ENCODE measurements around the gene SMYD2.
"Not testable (repeated sequence)": the region's sequence is repeated elsewhere in the genome, so short reads cannot be mapped to it uniquely, and the experiment has no call there.

SMYD2 gene

GRCh38 chr1:214259353-214259977 lies 21.5 kb upstream of the SMYD2 start:
- in situ Hi-C loops (cut with HindIII; ENCODE audit: low pct_unique_long_range_greater_than_20kb, low sequenced_read_pairs), result no loop called here
- DNase-seq (ENCODE audit: low read depth in 1 of 2, low spot score in 1 of 2), result peak in 1 of 2 experiments; percentile 25
- no peak for TF ChIP-seq JUND (IDR thresholded peaks at IDR 0.05; ENCODE audit: low read depth)

- in situ Hi-C loops (cut with HindIII; ENCODE audit: low pct_unique_long_range_greater_than_20kb, low sequenced_read_pairs), result no loop called here
- DNase-seq (ENCODE audit: low read depth in 1 of 2, low spot score in 1 of 2), result no peak
- TF ChIP-seq JUND (IDR thresholded peaks at IDR 0.05; ENCODE audit: low read depth), result no peak
Measured at GRCh38 chr1:214260561-214261205, 20.3 kb upstream of the SMYD2 start.

GRCh38 chr1:214261206-214262123 lies 19.5 kb upstream of the SMYD2 start:
- no peak for TF ChIP-seq JUND (IDR thresholded peaks at IDR 0.05; ENCODE audit: low read depth)
- in situ Hi-C loops (cut with HindIII; ENCODE audit: low pct_unique_long_range_greater_than_20kb, low sequenced_read_pairs), result no loop called here
- DNase-seq (ENCODE audit: low read depth in 1 of 2, low spot score in 1 of 2), result peak; percentile 51 to 92

- in situ Hi-C loops (cut with HindIII; ENCODE audit: low pct_unique_long_range_greater_than_20kb, low sequenced_read_pairs), result no loop called here
- DNase-seq (ENCODE audit: low read depth in 1 of 2, low spot score in 1 of 2), result no peak
- TF ChIP-seq JUND (IDR thresholded peaks at IDR 0.05; ENCODE audit: low read depth), result no peak
Measured at GRCh38 chr1:214264196-214264595, 16.8 kb upstream of the SMYD2 start.

GRCh38 chr1:214264976-214265375 lies 16.0 kb upstream of the SMYD2 start:
- TF ChIP-seq JUND (IDR thresholded peaks at IDR 0.05; ENCODE audit: low read depth), result no peak
- no peak for DNase-seq (ENCODE audit: low read depth in 1 of 2, low spot score in 1 of 2)
- in situ Hi-C loops (cut with HindIII; ENCODE audit: low pct_unique_long_range_greater_than_20kb, low sequenced_read_pairs), result no loop called here

- DNase-seq (ENCODE audit: low read depth in 1 of 2, low spot score in 1 of 2), result peak; percentile 23 to 94
- in situ Hi-C loops (cut with HindIII; ENCODE audit: low pct_unique_long_range_greater_than_20kb, low sequenced_read_pairs), result no loop called here
- peak; percentile 87 for TF ChIP-seq JUND (IDR thresholded peaks at IDR 0.05; ENCODE audit: low read depth)
Measured at GRCh38 chr1:214270097-214270650, 10.8 kb upstream of the SMYD2 start.

- in situ Hi-C loops (cut with HindIII; ENCODE audit: low pct_unique_long_range_greater_than_20kb, low sequenced_read_pairs), result no loop called here
- DNase-seq (ENCODE audit: low read depth in 1 of 2, low spot score in 1 of 2), result no peak
- TF ChIP-seq JUND (IDR thresholded peaks at IDR 0.05; ENCODE audit: low read depth), result no peak
Measured at GRCh38 chr1:214271174-214271858, 9.6 kb upstream of the SMYD2 start.

- in situ Hi-C loops (cut with HindIII; ENCODE audit: low pct_unique_long_range_greater_than_20kb, low sequenced_read_pairs), result no loop called here
- no peak for TF ChIP-seq JUND (IDR thresholded peaks at IDR 0.05; ENCODE audit: low read depth)
Measured at GRCh38 chr1:214271995-214272731, 8.8 kb upstream of the SMYD2 start.

GRCh38 chr1:214272964-214273533 lies 7.9 kb upstream of the SMYD2 start:
- TF ChIP-seq JUND (IDR thresholded peaks at IDR 0.05; ENCODE audit: low read depth), result no peak
- in situ Hi-C loops (cut with HindIII; ENCODE audit: low pct_unique_long_range_greater_than_20kb, low sequenced_read_pairs), result no loop called here
- no peak for DNase-seq (ENCODE audit: low read depth in 1 of 2, low spot score in 1 of 2)

More at GRCh38 chr1:214271995-214272731, 8.8 kb upstream of the SMYD2 start:
- DNase-seq (ENCODE audit: low read depth in 1 of 2, low spot score in 1 of 2), result no peak

- DNase-seq (ENCODE audit: low read depth in 1 of 2, low spot score in 1 of 2); in situ Hi-C loops (cut with HindIII; ENCODE audit: low pct_unique_long_range_greater_than_20kb, low sequenced_read_pairs): not testable (repeated sequence)
Measured at GRCh38 chr1:214275700-214276099, 5.3 kb upstream of the SMYD2 start.

GRCh38 chr1:214276786-214277185 lies 4.2 kb upstream of the SMYD2 start:
- no peak for DNase-seq (ENCODE audit: low read depth in 1 of 2, low spot score in 1 of 2)
- no peak for TF ChIP-seq JUND (IDR thresholded peaks at IDR 0.05; ENCODE audit: low read depth)
- in situ Hi-C loops (cut with HindIII; ENCODE audit: low pct_unique_long_range_greater_than_20kb, low sequenced_read_pairs), result no loop called here
